Left ventricle myocardium inferior (tissue), 1 donor: Measurements from ENCODE around the gene KCND2. TPM values are rescaled to one million over a fixed set of nuclear protein-coding genes. Genes with fewer than 3 reads are reported as not detected.
"Not testable (repeated sequence)": the region's sequence is repeated elsewhere in the genome, so short reads cannot be mapped to it uniquely, and the experiment has no call there.

Experiments
- DNase-seq: peaks from one replicate; pipeline ENCODE4 v3.0.0-alpha.2; 2020
- H3K27ac ChIP-seq: fragments of 200-600 bp; replicated peaks from 2 replicates; pipeline ENCODE4 v1.8.0; 2021
- H3K27me3 ChIP-seq: fragments of 200-600 bp; 2 replicates; pipeline ENCODE4 v1.8.0; 2021; ENCODE audit warnings: low read depth
- H3K36me3 ChIP-seq: fragments of 200-600 bp; 2 replicates; pipeline ENCODE4 v1.8.0; 2021
- H3K4me1 ChIP-seq: fragments of 200-600 bp; 2 replicates; pipeline ENCODE4 v1.8.0; 2021
- H3K4me3 ChIP-seq: fragments of 200-600 bp; 2 replicates; pipeline ENCODE4 v1.8.0; 2021; ENCODE audit warnings: mild to moderate bottlenecking, moderate library complexity
- H3K9me3 ChIP-seq: fragments of 200-600 bp; replicated peaks from 2 replicates; pipeline ENCODE4 v1.8.0; 2021
- CTCF ChIP-seq: fragments of 200-600 bp; IDR thresholded peaks from 2 replicates; pipeline ENCODE4 v1.8.0; 2021; ENCODE audit warnings: antibody characterized with exemption, mild to moderate bottlenecking, borderline replicate concordance
- intact Hi-C: fragments of 100-400 bp; cut with micrococcal nuclease; formaldehyde crosslinking; loops from one replicate; pipeline ENCODE4 v1.11.0; 2022
- total RNA-seq: library from RNA; stranded (reverse); fragmentation: NEBNext Ultra II Directional; extraction: Animal tissue kit (Norgen Biotek cat#: 25700); gene quantifications from one replicate; pipeline ENCODE4 v1.2.1, GENCODE V29; 2021
- donor health status: DM: no; HTN: yes; CAD: no; lungs with severe emphysema.

The KCND2 gene
- total RNA-seq, 1 donor from 2014 or later, result not detected

- Histone ChIP-seq H3K4me3 (no peak overlapping the region), H3K27ac (no peak overlapping the region), H3K36me3 (no peaks in the 10 kb centered on the region), H3K27me3 (peaks cover 4% of the 10 kb centered on the region), H3K9me3 (no peaks in the 10 kb centered on the region), H3K4me1 (no peaks in the 10 kb centered on the region)
- intact Hi-C loops, result no loop called here
- TF ChIP-seq CTCF, result no peak
- DNase-seq, result no peak
Measured at GRCh38 chr7:120684463-120684862, 411.5 kb downstream of the KCND2 start.

GRCh38 chr7:120691915-120692314 is 418.9 kb downstream of the KCND2 start:
- no peak for DNase-seq
- Histone ChIP-seq H3K9me3 (peaks cover 7% of the 10 kb centered on the region), H3K4me1 (no peaks in the 10 kb centered on the region), H3K27ac (no peak overlapping the region), H3K4me3 (no peak overlapping the region), H3K27me3 (no peaks in the 10 kb centered on the region), H3K36me3 (no peaks in the 10 kb centered on the region)
- intact Hi-C loops, result no loop called here
- TF ChIP-seq CTCF, result no peak

- DNase-seq, result no peak
- Histone ChIP-seq H3K9me3 (peaks cover 7% of the 10 kb centered on the region), H3K4me3 (no peak overlapping the region), H3K36me3 (no peaks in the 10 kb centered on the region), H3K4me1 (no peaks in the 10 kb centered on the region), H3K27me3 (no peaks in the 10 kb centered on the region), H3K27ac (no peak overlapping the region)
- intact Hi-C loops, result no loop called here
- no peak for TF ChIP-seq CTCF
Measured at GRCh38 chr7:120695848-120696247, 422.9 kb downstream of the KCND2 start.

- no peak overlapping the region for H3K27ac ChIP-seq
- no peak overlapping the region for H3K4me3 ChIP-seq
Measured at GRCh38 chr7:120700796-120701195, 427.8 kb downstream of the KCND2 start.

GRCh38 chr7:120702408-120702807 is 429.4 kb downstream of the KCND2 start:
- H3K36me3 ChIP-seq, H3K27me3 ChIP-seq, H3K4me3 ChIP-seq, intact Hi-C loops, H3K27ac ChIP-seq, H3K9me3 ChIP-seq, DNase-seq: not testable (repeated sequence)
- H3K4me1 ChIP-seq, result peaks cover 14% of the 10 kb centered on the region

More at GRCh38 chr7:120700796-120701195, 427.8 kb downstream of the KCND2 start:
- intact Hi-C loops, result no loop called here
- no peaks in the 10 kb centered on the region for H3K27me3 ChIP-seq
- peaks cover 7% of the 10 kb centered on the region for H3K9me3 ChIP-seq
- TF ChIP-seq CTCF, result no peak
- DNase-seq, result no peak
- no peaks in the 10 kb centered on the region for H3K36me3 ChIP-seq
- peaks cover 14% of the 10 kb centered on the region for H3K4me1 ChIP-seq

- H3K27ac ChIP-seq, result no peak overlapping the region
- no peaks in the 10 kb centered on the region for H3K27me3 ChIP-seq
- H3K9me3 ChIP-seq, result no peaks in the 10 kb centered on the region
- intact Hi-C loops, result no loop called here
- H3K36me3 ChIP-seq, result no peaks in the 10 kb centered on the region
- no peak for TF ChIP-seq CTCF
- H3K4me1 ChIP-seq, result peaks cover 14% of the 10 kb centered on the region
- H3K4me3 ChIP-seq, result no peak overlapping the region
- DNase-seq, result no peak
Measured at GRCh38 chr7:120703585-120704240, 430.7 kb downstream of the KCND2 start.
